HL-60 (cell line): Measurements from ENCODE around the gene HSP90B1.

ENCODE experiments used
- DNase-seq, 2 experiments: peaks; one replicate each; pipeline ENCODE4 v3.0.0-alpha.2; 2010 to 2020; ENCODE audit warnings: low read depth in 1 of 2, low spot score in 1 of 2
- H3K27ac ChIP-seq: fragments of 250-450 bp; sonication (Bioruptor Pico); replicated peaks from 2 replicates; pipeline ENCODE4 v1.5.1; 2020; ENCODE audit warnings: mild to moderate bottlenecking, moderate library complexity
- H3K27me3 ChIP-seq: fragments of 250-450 bp; sonication (Bioruptor Pico); 2 replicates; pipeline ENCODE4 v1.5.1; 2021; ENCODE audit warnings: mild to moderate bottlenecking, moderate library complexity; ENCODE audit not compliant: insufficient read depth, poor library complexity, severe bottlenecking
- H3K4me3 ChIP-seq: replicated peaks from 2 replicates; pipeline ENCODE4 v1.5.1; 2011; ENCODE audit warnings: mild to moderate bottlenecking, control low read depth, low read length; ENCODE audit not compliant: insufficient read depth
- CTCF ChIP-seq: IDR thresholded peaks from one replicate; pipeline ENCODE4 v1.5.1; 2011; ENCODE audit warnings: low read length, control low read depth, inconsistent platforms; ENCODE audit not compliant: insufficient read depth
- GABPA ChIP-seq: IDR thresholded peaks from 2 replicates; pipeline ENCODE4 v1.6.1; 2012; ENCODE audit warnings: low read depth
- POLR2AphosphoS5 ChIP-seq: IDR thresholded peaks from 2 replicates; pipeline ENCODE4 v1.6.1; 2012; ENCODE audit warnings: low read depth
- REST ChIP-seq: IDR thresholded peaks from 2 replicates; pipeline ENCODE4 v1.6.1; 2012; ENCODE audit warnings: low read depth; ENCODE audit not compliant: insufficient replicate concordance
- SPI1 ChIP-seq: IDR thresholded peaks from 2 replicates; pipeline ENCODE4 v1.6.1; 2012; ENCODE audit warnings: low read depth, mild to moderate bottlenecking, borderline replicate concordance

HSP90B1 gene

GRCh38 chr12:103962493-103962892 is 32.3 kb downstream of the HSP90B1 start:
- TF ChIP-seq POLR2AphosphoS5 = no peak
- Histone ChIP-seq H3K27me3 (no peaks in the 10 kb centered on the region), H3K27ac (no peak overlapping the region), H3K4me3 (no peak overlapping the region)
- no peak for DNase-seq

GRCh38 chr12:103964805-103965204 is 34.6 kb downstream of the HSP90B1 start:
- Histone ChIP-seq H3K27me3 (no peaks in the 10 kb centered on the region), H3K4me3 (peak overlapping the region; percentile 87), H3K27ac (peak overlapping the region; percentile 93)
- no peak for TF ChIP-seq REST
- no peak for TF ChIP-seq POLR2AphosphoS5
- no peak for TF ChIP-seq CTCF
- TF ChIP-seq GABPA = no peak
- no peak for TF ChIP-seq SPI1
- DNase-seq = no peak

- no peaks in the 10 kb centered on the region for H3K27me3 ChIP-seq
- no peak for TF ChIP-seq SPI1
- TF ChIP-seq CTCF = no peak
- no peak for TF ChIP-seq POLR2AphosphoS5
- no peak for TF ChIP-seq REST
- no peak for TF ChIP-seq GABPA
- H3K4me3 ChIP-seq = peak overlapping the region; percentile 87
- peak overlapping the region; percentile 93 for H3K27ac ChIP-seq
- DNase-seq = no peak
Measured at GRCh38 chr12:103965255-103965589, 35.0 kb downstream of the HSP90B1 start.

- H3K4me3 ChIP-seq = peak within 1 kb of the TSS; percentile 87
- peak within 1 kb of the TSS; percentile 93 for H3K27ac ChIP-seq
- peak; percentile 94 to 99 for DNase-seq
- no peaks in the 10 kb centered on the region for H3K27me3 ChIP-seq
- TF ChIP-seq REST (no peak), POLR2AphosphoS5 (peak; percentile 86), CTCF (no peak), GABPA (peak; percentile 89), SPI1 (peak; percentile 72; the same call in 1 of the 2 replicates)
Measured at GRCh38 chr12:103965590-103966504, 35.6 kb downstream of the HSP90B1 start, which contains the start of gene TDG. Gene TDG, plus strand, starts transcription at chr12:103965872. Its CDS starts 166 bp downstream, at chr12:103966038.
